Glomerular endothelial cell (primary cell): Measurements from ENCODE around the gene PTTG1. TPM values are rescaled to one million over a fixed set of nuclear protein-coding genes. Genes with fewer than 3 reads are reported as not detected.

Experiments used
- DNase-seq: peaks from one replicate; pipeline ENCODE4 v3.0.0-alpha.2; 2011; ENCODE audit warnings: low read depth, low spot score; ENCODE audit errors: extremely low read depth
- total RNA-seq: library from RNA; depleted of rRNA; stranded (reverse); fragments of >200 nt; gene quantifications from 2 replicates; pipeline ENCODE4 v1.2.3, GENCODE V29; 2015

Gene PTTG1
- total RNA-seq, result 46.4 and 81.2 TPM in 2 replicates

DNA sequence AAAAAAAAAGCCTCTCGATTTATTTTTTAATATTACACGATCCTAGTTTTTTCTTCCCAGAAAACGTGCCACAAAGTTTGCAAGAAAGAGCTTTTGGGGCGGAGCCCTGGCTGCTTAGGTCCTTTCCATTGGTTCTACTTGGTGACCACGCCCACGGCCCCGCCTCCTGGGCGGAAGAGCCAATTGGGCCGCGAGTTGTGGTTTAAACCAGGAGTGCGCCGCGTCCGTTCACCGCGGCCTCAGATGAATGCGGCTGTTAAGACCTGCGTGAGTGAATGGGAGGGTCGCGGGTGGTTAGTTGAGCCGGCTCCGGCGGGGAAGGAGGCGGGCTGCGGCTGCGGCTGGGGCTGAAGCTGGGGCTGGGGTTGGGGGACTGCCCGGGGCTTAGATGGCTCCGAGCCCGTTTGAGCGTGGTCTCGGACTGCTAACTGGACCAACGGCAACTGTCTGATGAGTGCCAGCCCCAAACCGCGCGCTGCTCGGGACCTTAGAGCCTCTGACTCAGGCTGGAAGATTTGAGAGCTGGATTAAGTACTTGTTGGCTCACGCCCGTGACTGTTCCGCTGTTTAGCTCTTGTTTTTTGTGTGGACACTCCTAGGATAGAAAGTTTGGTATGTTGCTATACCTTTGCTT lies at the start of gene PTTG1:
PTTG1 (plus strand) TSS at position 231 of the 634 bp plus-strand sequence. CDS start 458 bp downstream, outside the sequence.
- no peak for DNase-seq

DNA sequence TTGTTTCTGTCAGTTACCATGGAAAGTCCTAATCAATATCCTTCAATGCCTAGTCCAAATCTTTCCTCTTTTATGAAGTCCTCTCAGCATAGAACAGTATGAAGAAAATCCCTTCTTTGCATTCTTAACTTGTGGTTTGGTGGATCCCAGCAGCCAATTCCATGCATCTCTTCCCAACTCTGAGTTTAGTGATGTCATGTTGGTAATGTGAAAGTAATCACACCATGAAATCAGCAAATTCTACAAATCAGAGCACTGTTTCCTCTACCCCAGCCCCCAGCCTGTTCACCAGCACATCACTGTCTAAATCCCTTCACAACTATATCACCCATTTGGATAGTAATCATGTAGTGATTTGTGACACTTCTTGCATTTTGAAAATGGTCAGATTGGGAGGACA lies 46.5 kb upstream of the PTTG1 start:
- no peak for DNase-seq

- DNase-seq, result no peak
Measured at GRCh38 chr5:160375701-160376100, 46.0 kb upstream of the PTTG1 start.

DNA sequence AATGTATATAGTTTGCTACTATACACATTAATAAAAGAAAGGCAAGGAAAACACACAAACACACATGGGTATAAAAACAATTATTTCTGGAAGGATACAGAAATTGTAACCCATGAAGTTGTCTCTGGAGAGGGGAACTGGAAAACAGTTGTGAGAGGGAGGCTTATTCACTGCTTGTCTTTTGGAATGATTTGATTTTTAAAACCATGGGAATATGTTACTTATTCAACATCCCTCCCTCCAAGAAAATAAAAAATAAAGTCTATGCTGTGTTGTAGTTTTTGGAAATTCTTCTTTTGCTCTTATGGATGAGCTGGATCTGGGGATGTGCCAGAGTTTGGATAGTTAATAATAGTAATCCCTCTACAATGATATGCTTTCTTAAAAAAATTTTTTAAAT lies 45.2 kb upstream of the PTTG1 start:
- no peak for DNase-seq

GRCh38 chr5:160377651-160378050 lies 44.0 kb upstream of the PTTG1 start:
- no peak for DNase-seq

GRCh38 chr5:160378330-160378729 lies 43.3 kb upstream of the PTTG1 start:
- DNase-seq, result no peak

DNA sequence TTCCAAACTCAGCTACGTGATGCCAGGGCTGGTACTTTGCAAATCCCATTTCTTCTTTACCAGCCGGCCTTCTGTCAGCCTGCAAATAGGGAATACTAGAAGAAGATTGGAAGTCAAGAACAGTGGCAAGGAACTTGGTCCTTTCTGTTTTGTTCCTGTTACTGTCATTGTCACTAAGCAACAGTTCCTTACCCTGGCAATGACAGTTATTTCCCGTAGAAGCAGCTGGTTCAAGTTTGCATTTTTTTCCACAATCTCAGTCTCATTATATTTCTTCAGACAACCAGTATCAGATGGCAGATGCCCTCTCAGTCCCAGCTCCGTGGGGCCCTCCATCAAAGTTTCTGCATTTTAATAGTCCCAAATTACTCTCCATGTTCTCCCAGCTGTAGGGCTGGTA lies 42.1 kb upstream of the PTTG1 start:
- no peak for DNase-seq

GRCh38 chr5:160380041-160380440 lies 41.6 kb upstream of the PTTG1 start:
- DNase-seq, result no peak

- no peak for DNase-seq
Measured at GRCh38 chr5:160382346-160382745, 39.3 kb upstream of the PTTG1 start.

- DNase-seq, result no peak
Measured at GRCh38 chr5:160384681-160385080, 37.0 kb upstream of the PTTG1 start.

GRCh38 chr5:160385496-160385895 lies 36.2 kb upstream of the PTTG1 start:
- DNase-seq, result no peak

DNA sequence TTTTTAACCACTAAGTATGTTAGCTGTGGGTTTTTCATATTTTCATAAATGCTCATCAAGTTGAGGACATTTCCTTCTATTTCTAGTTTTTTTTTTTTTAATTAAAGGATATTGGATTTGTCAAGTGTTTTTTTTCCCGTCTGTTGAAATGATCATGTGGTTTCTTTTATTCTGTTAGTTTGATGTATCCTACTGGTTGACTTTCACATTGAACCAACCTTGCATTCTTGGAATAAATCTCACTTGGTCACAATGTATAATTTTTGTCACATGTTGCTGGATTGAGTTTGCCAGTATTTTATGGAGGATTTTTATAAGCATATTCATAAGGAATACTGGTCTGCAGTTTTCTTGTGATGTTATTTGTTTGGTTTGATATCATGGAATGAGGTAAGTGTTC lies 34.2 kb upstream of the PTTG1 start:
- DNase-seq, result no peak

GRCh38 chr5:160390787-160391696 lies 30.6 kb upstream of the PTTG1 start:
- DNase-seq, result peak; percentile 5

DNA sequence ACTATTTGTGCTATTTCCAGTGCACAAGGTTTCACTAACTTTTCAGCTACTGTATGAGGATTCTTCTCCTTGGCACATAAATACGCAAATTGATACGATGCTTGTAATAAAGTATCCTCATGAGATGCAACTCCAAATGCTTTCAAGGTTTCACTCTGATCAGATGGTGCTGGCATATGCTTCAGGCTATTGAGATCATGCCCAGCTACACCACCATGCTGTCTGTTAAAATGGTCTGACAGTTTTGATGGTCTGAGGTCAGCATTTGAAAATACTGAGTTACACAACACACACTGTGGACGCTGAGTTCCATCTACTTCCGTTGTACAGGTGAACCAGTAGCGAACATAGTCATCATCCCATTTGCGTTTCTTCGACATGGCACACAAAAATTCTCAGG lies 26.5 kb upstream of the PTTG1 start:
- no peak for DNase-seq

GRCh38 chr5:160397492-160397891 lies 24.2 kb upstream of the PTTG1 start:
- no peak for DNase-seq

- DNase-seq, result no peak
Measured at GRCh38 chr5:160398806-160399205, 22.8 kb upstream of the PTTG1 start.

GRCh38 chr5:160399402-160400353 lies 22.0 kb upstream of the PTTG1 start, which contains the start of gene FAM200C:
Gene FAM200C (minus strand): TSS chr5:160400054. CDS start chr5:160395490, 4,564 bp downstream.
- DNase-seq, result no peak

- no peak for DNase-seq
Measured at GRCh38 chr5:160418561-160419457, 2.8 kb upstream of the PTTG1 start, which contains the start of gene SLU7. Gene SLU7 (minus strand): TSS chr5:160419081. CDS start chr5:160415294, 3,787 bp downstream.

DNA sequence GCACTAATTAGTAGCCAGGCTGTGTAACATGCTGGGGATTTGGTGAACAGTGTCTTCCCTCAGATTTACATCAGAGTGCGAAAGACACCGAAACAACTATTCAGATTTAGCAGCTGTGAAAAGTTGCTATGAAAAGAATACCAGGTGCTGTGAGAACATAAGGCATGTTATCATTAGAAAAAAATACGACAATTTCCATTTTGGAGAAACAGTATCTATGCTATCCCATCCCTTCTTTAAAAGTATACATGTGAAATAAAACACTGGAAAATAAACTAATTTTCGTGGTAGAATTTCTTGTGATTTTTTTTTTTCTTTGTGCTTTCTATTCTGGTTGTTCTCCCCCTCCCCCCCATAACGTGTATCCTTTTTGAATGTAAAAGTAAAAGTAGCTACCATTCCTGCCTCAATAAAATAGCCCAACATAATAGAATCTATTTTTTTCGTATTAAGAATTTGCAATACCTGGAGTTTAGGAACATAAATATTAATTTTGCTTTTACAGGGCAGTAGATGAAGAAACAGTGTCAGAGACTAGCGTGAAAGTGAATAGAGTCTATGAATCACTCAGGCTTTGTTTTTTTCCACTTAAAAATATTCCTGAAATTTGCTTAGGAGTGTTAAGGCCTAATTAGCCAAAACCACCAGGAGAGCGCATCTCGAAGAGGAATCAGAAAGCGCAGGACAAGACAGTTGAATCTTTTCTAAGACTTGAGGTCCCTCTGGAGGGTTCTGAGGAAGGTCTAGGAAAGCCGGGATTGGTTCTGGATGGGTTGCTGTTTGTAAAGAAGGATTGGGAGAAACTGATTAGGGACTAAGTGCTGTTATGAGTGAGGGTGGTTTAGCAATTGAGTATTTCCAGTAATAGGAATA lies 2.0 kb upstream of the PTTG1 start:
- DNase-seq, result no peak
